ENCODE results near the gene CD72. TPM values are rescaled to one million over a fixed set of nuclear protein-coding genes. Genes with fewer than 3 reads are reported as not detected.

CD72 gene
- total RNA-seq, 1 donor from 2014 or later: 0.56 TPM

GRCh38 chr9:35636135-35636876 lies 18.1 kb upstream of the CD72 start:
- H3K9me3 ChIP-seq (ENCODE audit: low read depth): no peaks in the 10 kb centered on the region
- H3K9ac ChIP-seq: no peak overlapping the region
- H3K36me3 ChIP-seq: no peaks in the 10 kb centered on the region
- no peak overlapping the region for H3K4me3 ChIP-seq
- no peaks in the 10 kb centered on the region for H3K79me2 ChIP-seq (ENCODE audit: low read depth)
- TF ChIP-seq EZH2 (IDR thresholded peaks at IDR 0.05) (no peak), EZH2phosphoT487 (IDR thresholded peaks at IDR 0.05) (no peak), CTCF (IDR thresholded peaks at IDR 0.05) (no peak)
- H2AFZ ChIP-seq (replicated peaks): no peak overlapping the region
- no peak for DNase-seq (ENCODE audit: low spot score)
- H3K9me3 Mint-ChIP-seq: peaks cover 6% of the 10 kb centered on the region
- no peaks in the 10 kb centered on the region for H4K20me1 ChIP-seq (ENCODE audit: low read depth)
- peaks cover 7% of the 10 kb centered on the region for H3K36me3 Mint-ChIP-seq
- H3K4me1 ChIP-seq: no peaks in the 10 kb centered on the region
- H3K27me3 ChIP-seq: no peaks in the 10 kb centered on the region
- H3K4me2 ChIP-seq: no peak overlapping the region
- no peak overlapping the region for H3K4me3 Mint-ChIP-seq
- no peaks in the 10 kb centered on the region for H3F3A ChIP-seq (ENCODE audit: low read depth)
- H3K27ac ChIP-seq: no peak overlapping the region
- no peaks in the 10 kb centered on the region for H3K4me1 Mint-ChIP-seq
- no peak overlapping the region for H3K27ac Mint-ChIP-seq
- no peaks in the 10 kb centered on the region for H3K27me3 Mint-ChIP-seq (ENCODE audit: insufficient read depth, low read depth)

- Mint-ChIP-seq H3K4me3 (no peak overlapping the region), H3K9me3 (peaks cover 3% of the 10 kb centered on the region), H3K27ac (no peak overlapping the region), H3K36me3 (peaks cover 3% of the 10 kb centered on the region), H3K4me1 (no peaks in the 10 kb centered on the region), H3K27me3 (ENCODE audit: insufficient read depth, low read depth) (no peaks in the 10 kb centered on the region)
- Histone ChIP-seq H3K27ac (no peak overlapping the region), H3K4me3 (no peak overlapping the region), H3K4me1 (no peaks in the 10 kb centered on the region), H3K9me3 (ENCODE audit: low read depth) (no peaks in the 10 kb centered on the region), H3F3A (ENCODE audit: low read depth) (no peaks in the 10 kb centered on the region), H3K79me2 (ENCODE audit: low read depth) (no peaks in the 10 kb centered on the region), H3K4me2 (no peak overlapping the region), H4K20me1 (ENCODE audit: low read depth) (no peaks in the 10 kb centered on the region), H3K27me3 (no peaks in the 10 kb centered on the region), H2AFZ (replicated peaks) (no peak overlapping the region), H3K36me3 (no peaks in the 10 kb centered on the region), H3K9ac (no peak overlapping the region)
- TF ChIP-seq CTCF (IDR thresholded peaks at IDR 0.05) (no peak), EZH2 (IDR thresholded peaks at IDR 0.05) (no peak), EZH2phosphoT487 (IDR thresholded peaks at IDR 0.05) (no peak)
- no peak for DNase-seq (ENCODE audit: low spot score)
These were observed 17.5 kb upstream of the CD72 start for GRCh38 chr9:35635730-35636129.

GRCh38 chr9:35629597-35629996 lies 11.4 kb upstream of the CD72 start:
- Histone ChIP-seq H3K4me2 (no peak overlapping the region), H3K9ac (no peak overlapping the region), H2AFZ (replicated peaks) (no peak overlapping the region), H3K79me2 (ENCODE audit: low read depth) (no peaks in the 10 kb centered on the region), H3K36me3 (no peaks in the 10 kb centered on the region), H3K27me3 (no peaks in the 10 kb centered on the region), H3K9me3 (ENCODE audit: low read depth) (no peaks in the 10 kb centered on the region), H3F3A (ENCODE audit: low read depth) (no peaks in the 10 kb centered on the region), H3K4me3 (no peak overlapping the region), H3K4me1 (no peaks in the 10 kb centered on the region), H3K27ac (no peak overlapping the region), H4K20me1 (ENCODE audit: low read depth) (no peaks in the 10 kb centered on the region)
- Mint-ChIP-seq H3K36me3 (no peaks in the 10 kb centered on the region), H3K27ac (no peak overlapping the region), H3K4me1 (no peaks in the 10 kb centered on the region), H3K9me3 (no peaks in the 10 kb centered on the region), H3K4me3 (no peak overlapping the region), H3K27me3 (ENCODE audit: insufficient read depth, low read depth) (no peaks in the 10 kb centered on the region)
- TF ChIP-seq EZH2phosphoT487 (IDR thresholded peaks at IDR 0.05) (no peak), EZH2 (IDR thresholded peaks at IDR 0.05) (no peak), CTCF (IDR thresholded peaks at IDR 0.05) (no peak)
- DNase-seq (ENCODE audit: low spot score): no peak

Measured in neural progenitor cell (in vitro differentiated cells).